ENCODE data around the gene C5orf52.

- no peak for TF ChIP-seq CTCF (IDR thresholded peaks at IDR 0.05)
- no peak for TF ChIP-seq POLR2A (IDR thresholded peaks at IDR 0.05)
Measured at GRCh38 chr5:157680239-157680638, 8.9 kb downstream of the C5orf52 start.

All from transverse colon (tissue), 3 donors.